Smooth muscle cell of the coronary artery (primary cell): Measurements from ENCODE around the gene NUDT10. TPM values are rescaled to one million over a fixed set of nuclear protein-coding genes. Genes with fewer than 3 reads are reported as not detected.

Source experiments
- total RNA-seq: library from RNA; depleted of rRNA; stranded (reverse); fragments of >200 nt; gene quantifications from 2 replicates; pipeline ENCODE4 v1.2.3, GENCODE V29; 2014; ENCODE audit warnings: low replicate concordance

Gene NUDT10
- 0.35 and 1.1 TPM in 2 replicates for total RNA-seq

GRCh38 chrX:51332188-51332942 lies at the start of gene NUDT10:
Gene NUDT10, plus strand, starts transcription at chrX:51332822. Its CDS starts 144 bp downstream, at chrX:51332966.

Other genes starting within 250 kb of the NUDT10 start
- gene NUDT11, start 163.8 kb downstream of the NUDT10 start, total RNA-seq = 6.3 and 11.0 TPM in 2 replicates